ENCODE results near the gene CPNE4. TPM values are rescaled to one million over a fixed set of nuclear protein-coding genes. Genes with fewer than 3 reads are reported as not detected.

Gene CPNE4
- total RNA-seq, 2 experiments from 2014 or later: not detected

- Mint-ChIP-seq H3K4me3 (no peak overlapping the region), H3K27ac (no peak overlapping the region), H3K36me3 (ENCODE audit: low read depth) (no peaks in the 10 kb centered on the region), H3K27me3 (peaks cover 6% of the 10 kb centered on the region), H3K4me1 (ENCODE audit: low read depth) (no peaks in the 10 kb centered on the region), H3K9me3 (no peaks in the 10 kb centered on the region)
- TF ChIP-seq, protein P1, sequence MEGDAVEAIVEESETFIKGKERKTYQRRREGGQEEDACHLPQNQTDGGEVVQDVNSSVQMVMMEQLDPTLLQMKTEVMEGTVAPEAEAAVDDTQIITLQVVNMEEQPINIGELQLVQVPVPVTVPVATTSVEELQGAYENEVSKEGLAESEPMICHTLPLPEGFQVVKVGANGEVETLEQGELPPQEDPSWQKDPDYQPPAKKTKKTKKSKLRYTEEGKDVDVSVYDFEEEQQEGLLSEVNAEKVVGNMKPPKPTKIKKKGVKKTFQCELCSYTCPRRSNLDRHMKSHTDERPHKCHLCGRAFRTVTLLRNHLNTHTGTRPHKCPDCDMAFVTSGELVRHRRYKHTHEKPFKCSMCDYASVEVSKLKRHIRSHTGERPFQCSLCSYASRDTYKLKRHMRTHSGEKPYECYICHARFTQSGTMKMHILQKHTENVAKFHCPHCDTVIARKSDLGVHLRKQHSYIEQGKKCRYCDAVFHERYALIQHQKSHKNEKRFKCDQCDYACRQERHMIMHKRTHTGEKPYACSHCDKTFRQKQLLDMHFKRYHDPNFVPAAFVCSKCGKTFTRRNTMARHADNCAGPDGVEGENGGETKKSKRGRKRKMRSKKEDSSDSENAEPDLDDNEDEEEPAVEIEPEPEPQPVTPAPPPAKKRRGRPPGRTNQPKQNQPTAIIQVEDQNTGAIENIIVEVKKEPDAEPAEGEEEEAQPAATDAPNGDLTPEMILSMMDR (IDR thresholded peaks at IDR 0.05): no peak
- ChIA-PET POLR2A (no interaction called here), CTCF (interaction anchor here (0.9 to 1.2 kb wide), 2 partner anchors 13 to 38 kb away, joined by 3 read pairs; no protein-coding TSS in a partner anchor)
- intact Hi-C loops (cut with micrococcal nuclease): no loop called here
- DNase-seq (no peak), ATAC-seq (no peak)
Measured at GRCh38 chr3:131756405-131756804, 278.4 kb downstream of the CPNE4 start.

DNA sequence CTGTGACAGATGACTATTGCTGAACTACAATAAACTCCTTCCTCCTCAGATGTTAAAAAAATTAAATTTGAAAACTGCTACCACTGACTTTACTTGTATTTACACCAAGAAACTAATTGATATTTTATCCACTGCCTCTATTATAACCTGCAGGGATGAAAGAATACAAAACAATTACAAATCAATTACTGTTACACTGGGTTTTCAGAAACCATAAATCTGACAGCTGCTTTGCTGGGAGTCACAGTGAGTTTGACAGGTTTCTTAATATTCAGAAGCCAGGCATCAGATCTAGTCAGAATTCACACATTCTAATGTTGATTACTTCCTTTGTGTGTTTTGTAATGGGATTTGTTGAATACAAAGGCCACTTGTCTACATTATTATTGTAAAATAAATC, 279.4 kb downstream of the CPNE4 start:
- Mint-ChIP-seq H3K27me3 (peaks cover 6% of the 10 kb centered on the region), H3K27ac (no peak overlapping the region), H3K4me3 (no peak overlapping the region), H3K4me1 (ENCODE audit: low read depth) (no peaks in the 10 kb centered on the region), H3K9me3 (no peaks in the 10 kb centered on the region), H3K36me3 (ENCODE audit: low read depth) (no peaks in the 10 kb centered on the region)
- ChIA-PET POLR2A (no interaction called here), CTCF (interaction anchor here (1.2 kb wide), 1 partner anchor 39 kb away, joined by 3 read pairs; no protein-coding TSS in a partner anchor)
- TF ChIP-seq, protein P1 (IDR thresholded peaks at IDR 0.05): no peak
- DNase-seq: no peak
- ATAC-seq: no peak
- intact Hi-C loops (cut with micrococcal nuclease): no loop called here

- H3K4me1 Mint-ChIP-seq (ENCODE audit: low read depth): no peaks in the 10 kb centered on the region
- H3K27ac Mint-ChIP-seq: no peak overlapping the region
- no peak overlapping the region for H3K4me3 Mint-ChIP-seq
- TF ChIP-seq, protein P1 (IDR thresholded peaks at IDR 0.05): no peak
- intact Hi-C loops (cut with micrococcal nuclease): no loop called here
- no peaks in the 10 kb centered on the region for H3K36me3 Mint-ChIP-seq (ENCODE audit: low read depth)
- ATAC-seq (no peak), DNase-seq (no peak)
- H3K9me3 Mint-ChIP-seq: no peaks in the 10 kb centered on the region
- POLR2A ChIA-PET: no interaction called here
- CTCF ChIA-PET: no interaction called here
- H3K27me3 Mint-ChIP-seq: peaks cover 4% of the 10 kb centered on the region
Measured at GRCh38 chr3:131750256-131750655, 284.6 kb downstream of the CPNE4 start.

GRCh38 chr3:131749826-131750225, 285.0 kb downstream of the CPNE4 start:
- ATAC-seq: no peak
- peaks cover 4% of the 10 kb centered on the region for H3K27me3 Mint-ChIP-seq
- POLR2A ChIA-PET: no interaction called here
- no peaks in the 10 kb centered on the region for H3K36me3 Mint-ChIP-seq (ENCODE audit: low read depth)
- no peak for DNase-seq
- CTCF ChIA-PET: no interaction called here
- intact Hi-C loops (cut with micrococcal nuclease): no loop called here
- no peak overlapping the region for H3K27ac Mint-ChIP-seq
- TF ChIP-seq, protein P1 (IDR thresholded peaks at IDR 0.05): no peak
- H3K4me1 Mint-ChIP-seq (ENCODE audit: low read depth): no peaks in the 10 kb centered on the region
- no peak overlapping the region for H3K4me3 Mint-ChIP-seq
- H3K9me3 Mint-ChIP-seq: no peaks in the 10 kb centered on the region

GRCh38 chr3:131747466-131747865, 287.3 kb downstream of the CPNE4 start:
- Mint-ChIP-seq H3K4me1 (ENCODE audit: low read depth) (no peaks in the 10 kb centered on the region), H3K4me3 (no peak overlapping the region), H3K36me3 (ENCODE audit: low read depth) (no peaks in the 10 kb centered on the region), H3K27ac (no peak overlapping the region), H3K27me3 (peaks cover 4% of the 10 kb centered on the region), H3K9me3 (no peaks in the 10 kb centered on the region)
- ATAC-seq (no peak), DNase-seq (no peak)
- ChIA-PET CTCF (no interaction called here), POLR2A (no interaction called here)
- TF ChIP-seq, protein P1 (IDR thresholded peaks at IDR 0.05): no peak
- intact Hi-C loops (cut with micrococcal nuclease): no loop called here

All from activated CD8-positive, alpha-beta T cell treated with anti-CD3 and anti-CD28 coated beads for 36 hours (primary cell).